ENCODE data around the gene TP53. TPM values are rescaled to one million over a fixed set of nuclear protein-coding genes. Genes with fewer than 3 reads are reported as not detected.

Gene TP53
- total and polyA plus RNA-seq, 9 of the 15 experiments (the other 6 are each of a cell fraction or from before 2014, with no cell fraction given), result 2.8 to 14.0 (median 7.1) TPM

- TF ChIP-seq MITF (IDR thresholded peaks at IDR 0.05), result peak; percentile 94
- TF ChIP-seq ZKSCAN1 (IDR thresholded peaks at IDR 0.05; ENCODE audit: low read depth, low read length), result no peak
- no peak; the same call in 1 of the 2 replicates for TF ChIP-seq TCFL5 (CRISPR knock-in tag; conservative IDR thresholded peaks at IDR 0.05)
- no peak for TF ChIP-seq SFPQ (IDR thresholded peaks at IDR 0.05; ENCODE audit: low read depth, low read length)
- no peak for TF ChIP-seq THAP7 (CRISPR knock-in tag; IDR thresholded peaks at IDR 0.05)
- 0 out of 2 replicates have a peak, but pooled peaks have one; percentile 20 for TF ChIP-seq ETS1 (conservative IDR thresholded peaks at IDR 0.05; ENCODE audit: control insufficient read depth, low read depth, low read length)
- no peak for TF ChIP-seq FOXA1 (IDR thresholded peaks at IDR 0.05; ENCODE audit: borderline replicate concordance)
- no peak for TF ChIP-seq E2F1 (CRISPR knock-in tag; IDR thresholded peaks at IDR 0.05)
- TF ChIP-seq TFAP4 (CRISPR knock-in tag; IDR thresholded peaks at IDR 0.05; ENCODE audit: borderline replicate concordance), result peak; percentile 95
- peak in 1 of 2 experiments; percentile 39; a peak in 1 of 4 replicates for TF ChIP-seq SIN3A (IDR thresholded peaks at IDR 0.05; ENCODE audit: borderline replicate concordance in 2 of 2, control insufficient read depth in 1 of 2, low read depth in 2 of 2, low read length in 2 of 2)
- no peak for TF ChIP-seq CREB3L1 (IDR thresholded peaks at IDR 0.05; ENCODE audit: borderline replicate concordance, low read depth)
- peak; percentile 84 for TF ChIP-seq ZNF740 (CRISPR knock-in tag; IDR thresholded peaks at IDR 0.05)
- peak in 1 of 2 experiments; percentile 63; a peak in 2 of 4 replicates for TF ChIP-seq ZNF740 (tag; IDR thresholded peaks at IDR 0.05)
These were observed 59.8 kb downstream of the TP53 start, which contains the start of gene SAT2 (continued) for GRCh38 chr17:7627250-7628121.
